ENCODE results near the gene ZC3HAV1. TPM values are rescaled to one million over a fixed set of nuclear protein-coding genes. Genes with fewer than 3 reads are reported as not detected.

The ZC3HAV1 gene
- total and polyA plus RNA-seq, 2 experiments from 2014 or later, result 24.8 to 56.8 TPM

GRCh38 chr7:139047970-139048369, 61.5 kb downstream of the ZC3HAV1 start (continued):
- TF ChIP-seq REST (IDR thresholded peaks at IDR 0.05; ENCODE audit: unreplicated experiment) (no peak), CREB1 (CRISPR knock-in tag; IDR thresholded peaks at IDR 0.05; ENCODE audit: low read depth) (no peak), STAT1 (IDR thresholded peaks at IDR 0.05; ENCODE audit: unreplicated experiment) (no peak), ZNF114 (CRISPR knock-in tag; IDR thresholded peaks at IDR 0.05) (no peak), POLR2AphosphoS5 (IDR thresholded peaks at IDR 0.05; ENCODE audit: low read depth) (no peak), ETS1 (IDR thresholded peaks at IDR 0.05) (no peak), CTCF (conservative IDR thresholded peaks at IDR 0.05; ENCODE audit: low read depth in 2 of 2) (no peak), ZNF331 (CRISPR knock-in tag; IDR thresholded peaks at IDR 0.05; ENCODE audit: low read depth) (no peak), EZH2phosphoT487 (IDR thresholded peaks at IDR 0.05; ENCODE audit: unreplicated experiment) (no peak), EZH2 (IDR thresholded peaks at IDR 0.05; ENCODE audit: low read depth, unreplicated experiment) (no peak)

GRCh38 chr7:139046143-139046542, 63.4 kb downstream of the ZC3HAV1 start:
- Mint-ChIP-seq H3K27ac (no peak overlapping the region), H3K36me3 (ENCODE audit: low read depth) (peaks cover 15% of the 10 kb centered on the region; the same call in 2 of the 3 replicates), H3K9me3 (no peaks in the 10 kb centered on the region), H3K4me3 (no peak overlapping the region), H3K27me3 (ENCODE audit: insufficient read depth, low read depth, poor library complexity) (no peaks in the 10 kb centered on the region), H3K4me1 (peaks cover 12% of the 10 kb centered on the region; the same call in 2 of the 3 replicates)
- Histone ChIP-seq H3F3A (replicated peaks; ENCODE audit: low read depth) (peaks cover 6% of the 10 kb centered on the region; the same call in 1 of the 2 replicates), H3K27me3 (ENCODE audit: insufficient read depth) (no peaks in the 10 kb centered on the region), H3K4me3 (no peak overlapping the region), H3K4me2 (no peak overlapping the region), H3K4me1 (ENCODE audit: insufficient read depth) (no peaks in the 10 kb centered on the region; the same call in 1 of the 2 replicates), H3K27ac (ENCODE audit: low read depth) (no peak overlapping the region), H3K9me2 (ENCODE audit: insufficient read depth) (no peaks in the 10 kb centered on the region), H3K36me3 (ENCODE audit: insufficient read depth) (peaks cover 9% of the 10 kb centered on the region), H3K79me2 (replicated peaks; ENCODE audit: insufficient read depth) (no peaks in the 10 kb centered on the region), H2AFZ (no peak overlapping the region), H4K20me1 (replicated peaks; ENCODE audit: insufficient read depth) (no peaks in the 10 kb centered on the region)
- ATAC-seq (peak; percentile 27; the same call in 1 of the 3 replicates), DNase-seq (ENCODE audit: low spot score) (no peak)
- no peak for TF ChIP-seq NANOG (IDR thresholded peaks at IDR 0.05; ENCODE audit: borderline replicate concordance)
- TF ChIP-seq ZNF331 (CRISPR knock-in tag; IDR thresholded peaks at IDR 0.05; ENCODE audit: low read depth), result no peak
- no peak for TF ChIP-seq JUNB (IDR thresholded peaks at IDR 0.05; ENCODE audit: unreplicated experiment)
- TF ChIP-seq STAT1 (IDR thresholded peaks at IDR 0.05; ENCODE audit: unreplicated experiment), result no peak
- TF ChIP-seq ZNF462 (CRISPR knock-in tag; IDR thresholded peaks at IDR 0.05), result no peak
